A673 (cell line): ENCODE results near the gene PDIK1L. TPM values are rescaled to one million over a fixed set of nuclear protein-coding genes. Genes with fewer than 3 reads are reported as not detected.

Experiments used
- BruUV-seq: library from RNA; stranded (reverse); fragments of 400-500 nt; replicated peaks from 2 replicates; lab custom pipeline; 2021; lab: Mats Ljungman, UMichigan
- CTCF ChIA-PET: fragments of 300-600 bp; sonication (Branson Sonifier 250); formaldehyde crosslinking; loops from one replicate; lab custom pipeline; 2022; ENCODE audit warnings: antibody characterized with exemption; lab: Charles Lee
- POLR2A ChIA-PET: fragments of 300-600 bp; sonication (Branson Sonifier 250); formaldehyde crosslinking; loops from one replicate; lab custom pipeline; 2022; ENCODE audit warnings: antibody characterized with exemption; ENCODE audit not compliant: low non-redundant PET; lab: Charles Lee
- DNase-seq: peaks from one replicate; pipeline ENCODE4 v3.0.0-alpha.2; 2015; ENCODE audit warnings: low spot score
- H3K27ac ChIP-seq: fragments of 200-600 bp; sonication (generic); 2 replicates; pipeline ENCODE4 v1.5.1; 2016; ENCODE audit warnings: mixed run types, low read depth, mild to moderate bottlenecking, mixed read lengths, antibody characterized with exemption, low read length; ENCODE audit not compliant: poor library complexity, severe bottlenecking
- H3K27me3 ChIP-seq: fragments of 200-600 bp; sonication (generic); replicated peaks from 2 replicates; pipeline ENCODE4 v1.6.1; 2017; ENCODE audit warnings: mixed run types, low read depth, mild to moderate bottlenecking, mixed read lengths, antibody characterized with exemption, low read length; ENCODE audit not compliant: insufficient read depth, poor library complexity
- H3K36me3 ChIP-seq: fragments of 200-600 bp; sonication (generic); 2 replicates; pipeline ENCODE4 v1.6.1; 2016; ENCODE audit warnings: mixed run types, mild to moderate bottlenecking, mixed read lengths, antibody characterized with exemption, low read length; ENCODE audit not compliant: insufficient read depth, poor library complexity, severe bottlenecking
- H3K4me1 ChIP-seq: fragments of 200-600 bp; sonication (generic); 2 replicates; pipeline ENCODE4 v1.6.1; 2017; ENCODE audit warnings: mixed run types, mild to moderate bottlenecking, mixed read lengths, antibody characterized with exemption, low read length; ENCODE audit not compliant: insufficient read depth, poor library complexity, severe bottlenecking
- H3K4me3 ChIP-seq: fragments of 200-600 bp; sonication (generic); 2 replicates; pipeline ENCODE4 v1.5.1; 2016; ENCODE audit warnings: low read depth, mixed run types, mild to moderate bottlenecking, mixed read lengths, low read length; ENCODE audit not compliant: poor library complexity, severe bottlenecking
- H3K9me3 ChIP-seq: fragments of 200-600 bp; sonication (generic); 2 replicates; pipeline ENCODE4 v1.6.1; 2016; ENCODE audit warnings: mixed run types, low read depth, mild to moderate bottlenecking, mixed read lengths, antibody characterized with exemption, low read length; ENCODE audit not compliant: poor library complexity, severe bottlenecking
- CTCF ChIP-seq: fragments of 300-800, 200-600 bp; sonication (generic); conservative IDR thresholded peaks from 2 replicates; pipeline ENCODE4 v1.5.1; 2017; ENCODE audit warnings: low read depth, mild to moderate bottlenecking, antibody characterized with exemption, low read length, moderate library complexity, mixed read lengths
- EZH2 ChIP-seq: fragments of 200-600 bp; sonication (generic); IDR thresholded peaks from 2 replicates; pipeline ENCODE4 v1.6.1; 2017; ENCODE audit warnings: borderline replicate concordance, low read depth, mild to moderate bottlenecking, mixed read lengths, antibody characterized with exemption, low read length; ENCODE audit not compliant: poor library complexity, severe bottlenecking
- intact Hi-C: fragments of 100-400 bp; cut with micrococcal nuclease; formaldehyde crosslinking; loops from one replicate; pipeline ENCODE4 v1.10.0; 2022; ENCODE audit not compliant: unreplicated experiment
- total RNA-seq: library from RNA; stranded (reverse); gene quantifications from 2 replicates; pipeline ENCODE4 v1.2.3, GENCODE V29; 2021

The PDIK1L gene
- total RNA-seq, 1 experiment from 2014 or later = 12.9 TPM

- POLR2A ChIA-PET = no interaction called here
- TF ChIP-seq CTCF (no peak), EZH2 (no peak)
These were observed 44.8 kb upstream of the PDIK1L start for GRCh38 chr1:26066857-26067256.

GRCh38 chr1:26067432-26067911, 44.2 kb upstream of the PDIK1L start, which contains the start of gene TRIM63:
Gene TRIM63 (minus strand): TSS chr1:26067630. CDS start chr1:26067494, 136 bp downstream.
- intact Hi-C loops = no loop called here
- CTCF ChIA-PET = no interaction called here
- H3K9me3 ChIP-seq = no peaks in the 10 kb centered on the region
- H3K4me1 ChIP-seq = no peaks in the 10 kb centered on the region
- no peaks in the 10 kb centered on the region for H3K36me3 ChIP-seq
- BruUV-seq = no TSS peak
- peaks cover 24% of the 10 kb centered on the region for H3K27me3 ChIP-seq
- POLR2A ChIA-PET = no interaction called here
- H3K27ac ChIP-seq = no peak within 1 kb of the TSS
- no peak for DNase-seq
- H3K4me3 ChIP-seq = no peak within 1 kb of the TSS
- TF ChIP-seq CTCF (no peak), EZH2 (no peak)

More at GRCh38 chr1:26066857-26067256, 44.8 kb upstream of the PDIK1L start:
- CTCF ChIA-PET = no interaction called here
- no peak for DNase-seq
- Histone ChIP-seq H3K27me3 (peaks cover 18% of the 10 kb centered on the region), H3K4me1 (no peaks in the 10 kb centered on the region), H3K27ac (no peak overlapping the region), H3K9me3 (no peaks in the 10 kb centered on the region), H3K36me3 (no peaks in the 10 kb centered on the region), H3K4me3 (no peak overlapping the region)
- BruUV-seq = no TSS peak
- intact Hi-C loops = no loop called here

GRCh38 chr1:26069941-26070295, 41.7 kb upstream of the PDIK1L start:
- intact Hi-C loops = no loop called here
- no peak overlapping the region for H3K27ac ChIP-seq
- H3K9me3 ChIP-seq = no peaks in the 10 kb centered on the region
- ChIA-PET POLR2A (no interaction called here), CTCF (no interaction called here)
- no peak for TF ChIP-seq CTCF
- TF ChIP-seq EZH2 = no peak
- no peaks in the 10 kb centered on the region for H3K36me3 ChIP-seq
- no peak for DNase-seq
- H3K4me3 ChIP-seq = no peak overlapping the region
- H3K4me1 ChIP-seq = no peaks in the 10 kb centered on the region
- peaks cover 33% of the 10 kb centered on the region for H3K27me3 ChIP-seq
- BruUV-seq = no TSS peak
